GM10266 (cell line): ENCODE data around the gene HBA2.

Experiments
- DNase-seq: peaks from one replicate; pipeline ENCODE4 v3.0.0; 2012; ENCODE audit errors: extremely low spot score
- TF ChIP-seq, protein P1 (sequence below): IDR thresholded peaks from 2 replicates; pipeline ENCODE4 v1.5.1; 2012; ENCODE audit warnings: mild to moderate bottlenecking, low read depth; ENCODE audit not compliant: control insufficient read depth, insufficient read depth; ENCODE audit errors: missing control alignments

HBA2 gene

GRCh38 chr16:140175-140857 is 32.4 kb upstream of the HBA2 start:
- no peak for DNase-seq

GRCh38 chr16:142405-142967 is 30.2 kb upstream of the HBA2 start:
- no peak for DNase-seq
- TF ChIP-seq, protein P1, sequence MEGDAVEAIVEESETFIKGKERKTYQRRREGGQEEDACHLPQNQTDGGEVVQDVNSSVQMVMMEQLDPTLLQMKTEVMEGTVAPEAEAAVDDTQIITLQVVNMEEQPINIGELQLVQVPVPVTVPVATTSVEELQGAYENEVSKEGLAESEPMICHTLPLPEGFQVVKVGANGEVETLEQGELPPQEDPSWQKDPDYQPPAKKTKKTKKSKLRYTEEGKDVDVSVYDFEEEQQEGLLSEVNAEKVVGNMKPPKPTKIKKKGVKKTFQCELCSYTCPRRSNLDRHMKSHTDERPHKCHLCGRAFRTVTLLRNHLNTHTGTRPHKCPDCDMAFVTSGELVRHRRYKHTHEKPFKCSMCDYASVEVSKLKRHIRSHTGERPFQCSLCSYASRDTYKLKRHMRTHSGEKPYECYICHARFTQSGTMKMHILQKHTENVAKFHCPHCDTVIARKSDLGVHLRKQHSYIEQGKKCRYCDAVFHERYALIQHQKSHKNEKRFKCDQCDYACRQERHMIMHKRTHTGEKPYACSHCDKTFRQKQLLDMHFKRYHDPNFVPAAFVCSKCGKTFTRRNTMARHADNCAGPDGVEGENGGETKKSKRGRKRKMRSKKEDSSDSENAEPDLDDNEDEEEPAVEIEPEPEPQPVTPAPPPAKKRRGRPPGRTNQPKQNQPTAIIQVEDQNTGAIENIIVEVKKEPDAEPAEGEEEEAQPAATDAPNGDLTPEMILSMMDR: no peak

More at GRCh38 chr16:140175-140857, 32.4 kb upstream of the HBA2 start:
- TF ChIP-seq, protein P1: no peak

DNA sequence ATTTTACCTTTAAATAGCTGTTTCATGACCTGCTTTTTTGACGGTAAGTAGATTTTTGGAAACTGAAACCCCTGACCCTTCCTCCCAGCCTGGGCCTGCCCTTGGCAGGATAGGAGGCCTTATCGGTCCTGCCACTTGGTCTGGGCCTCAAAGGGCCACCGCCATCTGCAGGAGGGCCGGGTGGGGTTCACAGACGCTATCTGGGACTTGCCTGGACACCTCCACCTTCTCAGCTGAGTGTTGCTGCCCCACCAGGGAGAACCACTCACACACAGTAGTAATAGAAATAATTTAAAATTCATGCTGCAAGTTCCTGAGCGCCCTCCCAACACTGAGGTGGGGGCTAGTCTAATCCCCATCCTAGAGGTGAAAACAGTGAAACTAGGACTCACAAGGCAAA is 29.6 kb upstream of the HBA2 start:
- TF ChIP-seq, protein P1: no peak

DNA sequence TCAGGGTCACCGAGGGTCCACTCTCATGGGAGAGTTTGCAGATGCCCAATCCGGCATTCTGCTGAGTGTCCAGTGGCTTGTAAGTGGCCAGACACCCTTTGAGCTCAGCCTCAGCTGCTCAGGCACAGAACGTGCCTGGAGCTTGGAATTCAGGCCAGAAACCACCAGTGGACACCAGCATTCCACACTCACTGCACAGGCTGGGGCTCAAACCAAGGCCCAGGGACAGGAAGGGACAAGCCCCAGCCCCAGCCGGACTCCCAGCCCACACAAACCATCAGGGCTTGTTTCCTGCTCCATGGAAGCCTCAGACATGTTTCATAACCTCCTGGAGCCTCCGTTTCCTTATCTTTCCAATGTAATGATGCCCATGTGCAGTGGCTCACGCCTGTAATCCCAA is 29.2 kb upstream of the HBA2 start:
- TF ChIP-seq, protein P1: no peak
- DNase-seq: no peak

More for the DNA sequence above, 29.6 kb upstream of the HBA2 start:
- DNase-seq: no peak

GRCh38 chr16:144797-145252 is 27.9 kb upstream of the HBA2 start:
- DNase-seq: no peak
- TF ChIP-seq, protein P1: no peak

DNA sequence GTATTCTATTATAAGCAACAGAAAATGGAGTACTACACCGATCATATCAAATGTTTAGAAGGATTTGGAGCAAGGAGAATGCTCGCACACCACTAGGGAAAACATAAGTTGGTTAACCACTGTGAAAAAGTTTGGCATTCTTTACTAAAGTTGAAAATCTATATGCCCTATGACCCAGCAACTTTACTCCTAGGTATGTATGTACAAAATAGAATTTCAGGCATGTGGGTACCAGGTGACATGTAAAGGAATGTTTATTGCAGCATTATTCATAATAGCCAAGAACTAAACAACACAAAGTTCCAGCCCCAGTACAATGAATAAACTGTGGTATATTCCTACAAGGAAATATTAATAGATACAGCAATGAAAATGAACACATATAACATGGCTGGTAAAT is 26.0 kb upstream of the HBA2 start:
- TF ChIP-seq, protein P1: no peak

DNA sequence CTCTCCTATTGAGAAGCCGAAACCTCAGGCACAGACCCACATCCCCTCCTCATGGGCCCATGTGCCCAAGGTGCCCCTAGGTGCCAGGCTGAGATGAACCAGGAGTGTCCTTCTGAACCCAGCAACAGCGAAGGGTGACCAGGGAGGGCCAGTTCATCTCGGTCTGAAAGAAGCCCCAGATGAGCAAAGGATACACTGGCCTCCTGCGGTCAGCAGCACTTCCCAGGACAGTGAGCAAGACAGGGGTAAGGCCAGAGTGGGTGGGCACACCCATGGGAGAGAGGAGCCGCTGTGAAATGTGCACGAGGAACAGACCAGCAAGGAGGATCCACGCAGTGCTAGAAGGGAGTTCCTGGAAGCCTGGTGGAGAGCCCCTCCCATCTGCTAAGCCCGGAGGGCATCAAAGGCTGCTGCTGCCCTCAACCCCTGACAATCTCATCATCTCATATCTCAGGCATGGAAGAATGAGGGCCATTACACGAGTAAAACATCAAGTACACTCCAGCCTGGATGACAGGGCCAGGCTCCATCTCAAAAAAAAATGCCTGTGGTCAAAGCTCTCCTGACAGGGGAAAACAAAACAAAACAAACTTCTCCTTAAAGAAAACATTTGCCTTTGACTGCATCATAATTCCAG is 23.5 kb upstream of the HBA2 start:
- TF ChIP-seq, protein P1: no peak
- no peak for DNase-seq

More for the DNA sequence above, 26.0 kb upstream of the HBA2 start:
- no peak for DNase-seq
